Effector memory CD4-positive, alpha-beta T cell (primary cell): ENCODE data around the gene HMG20B.

Source experiments
- DNase-seq, 3 donors: peaks; one replicate each; pipeline ENCODE4 v3.0.0-alpha.2; 2020
- H3K27ac ChIP-seq: 2 replicates; pipeline ENCODE4 v1.7.0; 2013; ENCODE audit warnings: mild to moderate bottlenecking, low read length, moderate library complexity; ENCODE audit not compliant: insufficient read depth, poor library complexity, severe bottlenecking
- H3K27me3 ChIP-seq: replicated peaks from 2 replicates; pipeline ENCODE4 v1.7.0; 2013; ENCODE audit warnings: mild to moderate bottlenecking, low read length; ENCODE audit not compliant: insufficient read depth, control insufficient read depth, poor library complexity, severe bottlenecking
- H3K36me3 ChIP-seq: 2 replicates; pipeline ENCODE4 v1.7.0; 2013; ENCODE audit warnings: mild to moderate bottlenecking, low read length, moderate library complexity; ENCODE audit not compliant: control insufficient read depth, insufficient read depth
- H3K4me1 ChIP-seq: 2 replicates; pipeline ENCODE4 v1.7.0; 2013; ENCODE audit warnings: low read length, mild to moderate bottlenecking; ENCODE audit not compliant: control insufficient read depth, insufficient read depth, poor library complexity, severe bottlenecking
- H3K4me3 ChIP-seq: 2 replicates; pipeline ENCODE4 v1.7.0; 2013; ENCODE audit warnings: low read length, low read depth, mild to moderate bottlenecking; ENCODE audit not compliant: insufficient read depth, poor library complexity, severe bottlenecking
- H3K9me3 ChIP-seq: 2 replicates; pipeline ENCODE4 v1.7.0; 2013; ENCODE audit warnings: mild to moderate bottlenecking, low read length, moderate library complexity; ENCODE audit not compliant: control insufficient read depth

HMG20B gene

DNA sequence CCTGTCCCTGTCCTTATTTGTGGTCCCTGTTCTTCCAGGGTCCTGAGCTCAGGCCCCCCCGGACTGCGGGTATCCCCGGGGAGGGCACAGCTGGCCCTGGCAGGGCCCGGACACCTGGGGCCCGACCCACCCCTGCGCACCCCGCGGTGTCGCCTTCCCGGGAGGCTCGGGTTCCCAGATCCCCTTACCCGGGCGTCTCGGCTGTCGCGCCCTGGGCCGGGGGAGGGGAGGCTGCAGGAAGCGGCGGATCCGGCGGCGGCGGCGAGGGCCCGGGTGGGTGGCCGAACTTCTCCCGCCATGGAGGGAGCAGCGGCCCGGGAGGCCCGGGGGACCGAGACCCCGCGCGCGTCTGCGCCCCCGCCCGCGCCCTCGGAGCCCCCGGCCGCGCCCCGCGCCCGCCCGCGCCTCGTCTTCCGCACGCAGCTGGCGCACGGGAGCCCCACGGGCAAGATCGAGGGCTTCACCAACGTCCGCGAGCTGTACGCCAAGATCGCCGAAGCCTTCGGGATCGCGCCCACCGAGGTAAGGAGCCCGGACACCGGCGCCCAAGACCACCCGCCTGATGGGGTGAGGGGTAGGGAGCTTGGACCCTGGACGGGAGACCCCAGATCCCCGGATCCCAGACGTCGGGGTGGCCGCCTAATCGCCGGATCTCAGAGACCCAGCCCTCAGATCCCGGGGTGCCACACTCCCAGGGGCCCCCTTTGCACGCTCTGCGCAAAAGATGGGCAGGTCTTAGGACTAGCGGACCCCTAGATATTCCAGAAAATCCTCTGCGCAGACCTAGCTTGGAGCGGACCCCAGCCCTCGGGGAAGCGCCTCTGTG, 12.8 kb downstream of the HMG20B start, which contains the start of gene GIPC3:
TSS of gene GIPC3 (plus strand) at position 178 of the 826 bp plus-strand sequence. CDS start at position 298, 120 bp downstream.
- Histone ChIP-seq H3K27me3 (no peaks in the 10 kb centered on the region), H3K4me1 (peaks cover 4% of the 10 kb centered on the region), H3K27ac (no peak within 1 kb of the TSS), H3K36me3 (no peaks in the 10 kb centered on the region), H3K4me3 (peak within 1 kb of the TSS; percentile 46), H3K9me3 (no peaks in the 10 kb centered on the region)
- DNase-seq = no peak

DNA sequence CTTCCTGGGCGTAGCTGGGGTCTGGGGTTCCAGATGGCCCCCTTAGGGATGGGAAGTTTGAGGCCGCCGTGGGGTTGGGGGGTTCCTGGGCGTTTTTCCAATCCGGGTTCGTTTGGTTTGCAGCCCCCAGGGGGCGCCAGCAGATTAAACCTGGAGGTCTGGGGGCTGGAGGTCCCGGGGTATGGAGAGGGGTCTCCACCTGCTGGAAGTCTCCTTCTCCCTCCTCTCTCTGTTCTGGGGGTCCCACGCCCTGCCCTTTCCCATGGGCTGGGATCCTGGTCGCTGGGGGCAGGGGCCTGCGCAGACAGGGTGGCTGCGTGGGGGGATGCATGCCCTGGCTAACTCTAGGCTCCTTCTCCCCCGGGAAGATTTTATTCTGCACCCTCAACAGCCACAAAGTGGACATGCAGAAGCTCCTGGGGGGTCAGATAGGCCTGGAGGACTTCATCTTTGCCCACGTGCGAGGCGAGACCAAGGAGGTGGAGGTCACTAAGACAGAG, 13.4 kb downstream of the HMG20B start:
- peak overlapping the region; percentile 46 for H3K4me3 ChIP-seq
- no peak for DNase-seq
- H3K27ac ChIP-seq = no peak overlapping the region
- no peaks in the 10 kb centered on the region for H3K27me3 ChIP-seq
- H3K9me3 ChIP-seq = no peaks in the 10 kb centered on the region
- no peaks in the 10 kb centered on the region for H3K36me3 ChIP-seq
- H3K4me1 ChIP-seq = peaks cover 4% of the 10 kb centered on the region

DNA sequence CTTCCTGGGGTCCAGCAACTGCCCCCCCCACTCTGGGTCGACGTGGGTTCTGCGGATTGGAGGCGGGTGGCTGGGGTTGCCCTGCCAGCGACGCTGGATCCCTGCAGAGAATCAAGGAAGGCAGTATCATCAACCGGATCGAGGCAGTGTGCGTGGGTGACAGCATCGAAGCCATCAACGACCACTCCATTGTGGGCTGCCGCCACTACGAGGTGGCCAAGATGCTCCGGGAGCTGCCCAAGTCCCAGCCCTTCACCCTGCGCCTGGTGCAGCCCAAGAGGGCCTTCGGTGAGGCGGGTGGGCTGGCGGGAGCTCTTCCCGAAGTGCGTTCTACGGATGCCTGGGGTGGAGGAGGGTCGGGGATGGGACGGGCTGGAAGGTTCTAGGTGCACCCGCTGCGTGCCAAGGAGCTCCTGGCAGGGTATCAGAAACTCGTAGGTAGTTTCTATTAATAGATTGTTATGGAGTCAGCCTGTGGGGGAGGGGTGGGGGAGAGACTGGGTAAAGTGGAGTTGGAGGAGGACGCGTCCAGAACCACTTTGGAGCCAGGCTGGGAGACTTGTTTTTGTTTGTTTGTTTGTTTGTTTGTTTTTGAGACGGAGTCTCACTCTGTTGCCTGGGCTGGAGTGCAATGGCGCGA, 14.1 kb downstream of the HMG20B start:
- Histone ChIP-seq H3K36me3 (no peaks in the 10 kb centered on the region), H3K27me3 (no peaks in the 10 kb centered on the region), H3K4me3 (no peak overlapping the region), H3K27ac (no peak overlapping the region), H3K9me3 (no peaks in the 10 kb centered on the region), H3K4me1 (peaks cover 4% of the 10 kb centered on the region)
- DNase-seq = no peak

DNA sequence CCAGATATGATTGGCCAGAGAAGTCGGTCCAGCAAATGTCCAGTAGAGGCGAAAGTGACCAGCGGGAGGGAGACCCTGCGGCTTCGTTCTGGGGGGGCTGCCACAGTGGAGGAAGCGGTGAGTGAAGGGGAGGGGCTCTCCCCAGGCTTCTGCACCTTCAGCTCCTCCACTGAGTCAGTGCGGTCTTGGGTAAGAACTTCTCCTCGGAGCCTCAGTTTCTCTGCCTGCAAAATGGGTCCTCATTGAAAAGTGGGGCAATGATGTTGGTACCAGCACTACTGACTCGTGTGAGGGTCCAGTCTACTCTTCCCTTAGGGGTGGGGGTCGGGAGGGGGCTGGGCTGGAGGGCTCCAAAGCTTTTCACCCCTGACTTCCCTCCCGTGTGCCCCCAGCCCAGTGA, 16.7 kb downstream of the HMG20B start:
- no peak overlapping the region for H3K27ac ChIP-seq
- no peak for DNase-seq
- no peak overlapping the region for H3K4me3 ChIP-seq
- no peaks in the 10 kb centered on the region for H3K9me3 ChIP-seq
- peaks cover 4% of the 10 kb centered on the region for H3K4me1 ChIP-seq
- no peaks in the 10 kb centered on the region for H3K27me3 ChIP-seq
- H3K36me3 ChIP-seq = no peaks in the 10 kb centered on the region

DNA sequence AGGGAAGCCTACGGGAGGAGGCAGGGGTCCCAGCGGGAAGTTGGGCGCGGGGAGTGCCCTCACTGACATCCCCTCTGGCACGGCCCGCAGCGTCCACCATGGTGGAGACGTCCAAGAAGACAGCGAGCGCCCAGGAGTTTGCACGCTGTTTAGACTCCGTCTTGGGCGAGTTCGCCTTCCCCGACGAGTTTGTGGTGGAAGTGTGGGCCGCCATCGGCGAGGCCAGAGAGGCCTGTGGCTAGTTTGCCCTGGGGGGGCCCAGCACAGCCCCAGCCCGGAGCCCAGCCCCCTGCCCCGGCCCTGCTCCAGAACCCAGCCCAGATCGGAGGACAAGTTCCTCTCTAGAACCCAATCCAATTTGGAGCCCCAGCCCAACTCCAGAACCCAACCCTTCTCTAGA, 17.2 kb downstream of the HMG20B start:
- no peaks in the 10 kb centered on the region for H3K36me3 ChIP-seq
- no peaks in the 10 kb centered on the region for H3K9me3 ChIP-seq
- no peak overlapping the region for H3K4me3 ChIP-seq
- no peaks in the 10 kb centered on the region for H3K27me3 ChIP-seq
- no peak for DNase-seq
- no peak overlapping the region for H3K27ac ChIP-seq
- peaks cover 4% of the 10 kb centered on the region for H3K4me1 ChIP-seq

DNA sequence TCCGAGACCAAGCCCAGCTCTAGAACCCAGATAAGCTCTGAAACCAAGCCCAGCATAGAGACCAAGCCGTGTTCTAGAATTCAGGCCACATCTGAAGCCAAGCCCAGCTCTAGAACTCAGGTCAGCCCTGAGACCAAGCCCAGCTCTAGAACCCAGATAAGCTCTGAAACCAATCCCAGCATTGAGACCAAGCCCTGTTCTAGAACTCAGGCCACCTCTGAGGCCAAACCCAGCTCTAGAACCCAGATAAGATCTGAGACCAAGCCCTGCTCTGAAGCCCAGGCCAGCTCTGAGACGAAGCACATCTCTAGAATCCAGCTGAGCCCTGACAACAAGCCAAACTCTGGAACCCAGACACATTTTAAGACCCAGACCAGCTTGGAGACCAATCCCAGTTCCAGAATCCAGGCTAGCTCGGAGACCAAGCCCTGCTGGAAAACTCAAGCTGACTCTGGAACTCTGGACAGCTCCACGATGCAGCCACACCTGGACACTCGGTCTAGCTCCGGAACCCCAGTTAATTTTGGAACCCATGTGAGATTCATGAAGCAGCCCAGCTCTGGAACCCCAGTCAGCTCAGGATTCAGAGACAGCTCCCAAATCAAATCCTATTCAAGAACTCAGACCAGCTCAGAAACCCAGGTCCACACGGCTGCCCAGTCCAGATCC, 18.4 kb downstream of the HMG20B start:
- H3K9me3 ChIP-seq = no peaks in the 10 kb centered on the region
- no peak for DNase-seq
- H3K4me1 ChIP-seq = no peaks in the 10 kb centered on the region
- no peaks in the 10 kb centered on the region for H3K36me3 ChIP-seq
- no peak overlapping the region for H3K27ac ChIP-seq
- no peak overlapping the region for H3K4me3 ChIP-seq
- no peaks in the 10 kb centered on the region for H3K27me3 ChIP-seq

DNA sequence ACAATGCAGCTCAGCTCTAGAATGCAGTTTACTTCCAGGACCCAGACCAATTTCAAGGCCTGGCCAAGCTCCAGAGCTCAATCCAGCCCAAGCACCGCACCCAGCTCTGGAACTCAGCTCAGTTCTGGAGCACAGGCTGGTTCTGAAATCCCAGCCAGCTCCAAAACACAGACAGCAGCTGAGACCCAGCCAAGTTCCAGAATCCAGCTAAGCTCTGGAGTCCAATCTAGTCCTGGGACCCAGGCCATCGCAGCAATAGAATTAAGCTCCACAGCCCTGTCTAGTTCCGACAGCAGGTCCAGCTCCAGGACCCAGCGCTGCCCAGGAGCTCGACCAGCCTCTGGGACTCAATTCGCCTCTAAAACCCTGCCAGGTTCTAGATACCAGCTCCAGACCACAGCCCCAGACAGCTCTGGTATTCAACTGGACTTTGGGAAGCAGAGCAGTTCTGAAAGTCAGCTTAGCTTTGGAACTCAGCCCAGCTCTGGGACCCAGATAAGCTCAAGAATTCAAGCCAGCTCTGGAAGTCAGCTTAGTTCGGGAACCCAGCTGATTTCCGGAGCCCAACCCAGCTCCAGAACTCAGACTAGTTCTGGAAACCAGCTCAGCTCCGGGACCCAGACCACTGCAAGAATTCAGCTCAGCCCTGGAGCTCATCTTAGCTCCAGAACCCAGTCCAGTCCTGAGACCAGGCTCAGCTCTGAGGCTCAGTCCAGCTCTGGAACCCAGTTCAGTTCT, 19.3 kb downstream of the HMG20B start:
- H3K4me3 ChIP-seq = no peak overlapping the region
- no peaks in the 10 kb centered on the region for H3K27me3 ChIP-seq
- H3K4me1 ChIP-seq = no peaks in the 10 kb centered on the region
- DNase-seq = no peak
- H3K9me3 ChIP-seq = no peaks in the 10 kb centered on the region
- no peaks in the 10 kb centered on the region for H3K36me3 ChIP-seq
- H3K27ac ChIP-seq = no peak overlapping the region

DNA sequence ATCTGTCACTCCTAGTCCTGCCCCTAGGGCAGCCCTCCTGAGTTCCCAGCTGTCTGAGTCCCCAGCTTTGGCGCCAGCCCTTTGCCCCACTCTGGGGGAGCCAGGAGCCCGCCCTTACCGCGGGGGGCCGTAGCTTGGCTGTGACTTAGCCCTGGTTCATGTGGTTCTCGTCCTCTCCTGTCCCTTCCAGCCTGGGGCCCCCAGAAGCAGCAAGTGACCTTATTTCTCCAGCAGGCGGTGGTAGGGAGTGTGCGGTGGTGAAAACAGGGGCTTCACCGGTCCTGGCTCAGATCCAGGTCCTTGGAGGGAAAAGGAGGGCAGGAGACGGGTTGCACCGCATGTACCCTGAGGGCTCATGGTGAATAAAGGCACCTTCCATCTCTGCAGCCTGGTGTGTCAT, 20.4 kb downstream of the HMG20B start:
- Histone ChIP-seq H3K27me3 (no peaks in the 10 kb centered on the region), H3K4me3 (no peak overlapping the region), H3K36me3 (no peaks in the 10 kb centered on the region), H3K9me3 (no peaks in the 10 kb centered on the region), H3K4me1 (no peaks in the 10 kb centered on the region), H3K27ac (no peak overlapping the region)
- no peak for DNase-seq

DNA sequence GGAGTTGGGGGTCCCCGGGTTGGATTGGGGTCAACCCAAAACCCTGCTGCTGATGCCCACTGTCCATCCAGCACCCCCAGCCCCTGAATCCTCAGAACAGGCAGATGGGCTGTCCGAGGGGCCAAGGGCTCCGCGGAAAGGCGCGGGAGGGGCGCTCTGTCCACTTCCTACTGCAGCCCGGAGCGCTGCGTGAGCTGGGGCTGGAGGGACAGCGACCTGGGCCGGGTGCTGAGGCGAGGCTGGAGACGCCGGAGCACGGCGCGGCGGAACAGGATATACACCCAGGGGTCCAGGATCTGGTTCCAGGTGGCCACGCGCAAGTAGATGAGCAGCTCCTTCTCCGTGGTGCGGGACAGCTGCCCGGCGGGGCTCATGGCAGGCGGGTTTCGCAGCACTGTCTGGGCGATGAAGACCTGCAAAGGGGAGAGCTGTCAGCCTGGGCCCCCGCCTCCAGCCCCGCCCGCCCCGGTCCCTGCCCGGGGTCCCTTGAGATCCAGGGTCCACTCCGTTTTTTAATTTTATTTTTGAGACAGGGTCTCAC, 22.8 kb downstream of the HMG20B start:
- Histone ChIP-seq H3K4me1 (no peaks in the 10 kb centered on the region), H3K27me3 (no peaks in the 10 kb centered on the region), H3K27ac (no peak overlapping the region), H3K4me3 (no peak overlapping the region), H3K36me3 (no peaks in the 10 kb centered on the region), H3K9me3 (no peaks in the 10 kb centered on the region)
- no peak for DNase-seq
